H1 (cell line): ENCODE data around the gene UCN. TPM values are rescaled to one million over a fixed set of nuclear protein-coding genes. Genes with fewer than 3 reads are reported as not detected.

Source experiments
- CTCF ChIA-PET: fragments of 300-600 bp; sonication (Branson Sonifier 250); formaldehyde crosslinking; loops from one replicate; lab custom pipeline; 2021; ENCODE audit not compliant: partially characterized antibody; lab: Charles Lee
- POLR2A ChIA-PET: fragments of 300-600 bp; sonication (Branson Sonifier 250); formaldehyde crosslinking; loops from one replicate; lab custom pipeline; 2021; ENCODE audit warnings: inconsistent platforms; ENCODE audit not compliant: partially characterized antibody; lab: Charles Lee
- DNase-seq, 2 experiments: peaks; one replicate each; pipeline versions ENCODE4 v3.0.0 to v3.0.0-alpha.2; 2010 to 2022; ENCODE audit warnings: low spot score in 2 of 2, low read depth in 1 of 2, mixed read lengths in 1 of 2
- FAIRE-seq: peaks from 2 replicates; lab custom pipeline; 2011; peaks lifted over from hg19 to GRCh38; lab: Jason Lieb, UNC
- H2AFZ ChIP-seq: 2 replicates; pipeline ENCODE4 v1.8.1; 2012; ENCODE audit warnings: low read length, inconsistent platforms
- H2AK5ac ChIP-seq: 2 replicates; pipeline ENCODE4 v1.6.1; 2013; ENCODE audit warnings: low read depth, low read length
- H2BK120ac ChIP-seq: replicated peaks from 2 replicates; pipeline ENCODE3; 2013; ENCODE audit warnings: low read depth, low read length, inconsistent platforms
- H2BK12ac ChIP-seq: 2 replicates; pipeline ENCODE4 v1.6.1; 2013; ENCODE audit warnings: low read depth, low read length
- H2BK15ac ChIP-seq: 2 replicates; pipeline ENCODE4 v1.6.1; 2013; ENCODE audit warnings: low read length
- H2BK20ac ChIP-seq: 2 replicates; pipeline ENCODE4 v1.6.1; 2013; ENCODE audit warnings: low read length
- H2BK5ac ChIP-seq: 2 replicates; pipeline ENCODE4 v1.6.1; 2013; ENCODE audit warnings: low read depth, low read length
- H3K14ac ChIP-seq: 2 replicates; pipeline ENCODE4 v1.6.1; 2013; ENCODE audit warnings: inconsistent platforms; ENCODE audit not compliant: insufficient read length
- H3K18ac ChIP-seq: 2 replicates; pipeline ENCODE4 v1.6.1; 2013; ENCODE audit warnings: low read length; ENCODE audit errors: extremely low read depth
- H3K23ac ChIP-seq: 2 replicates; pipeline ENCODE4 v1.6.1; 2013; ENCODE audit warnings: inconsistent platforms; ENCODE audit not compliant: insufficient read length
- H3K23me2 ChIP-seq: 2 replicates; pipeline ENCODE4 v1.6.1; 2013; ENCODE audit warnings: low read depth, low read length
- H3K27ac ChIP-seq: 2 replicates; pipeline ENCODE4 v1.6.1; 2011; ENCODE audit warnings: low read depth, low read length, inconsistent platforms
- H3K27me3 ChIP-seq, 4 experiments: replicated peaks in 1 of 4; 1 replicate in 1 of 4; 2 replicates in 3 of 4; pipeline versions ENCODE4 v1.6.1 to v1.8.1; 2011 to 2013; ENCODE audit warnings: low read length in 3 of 4, mild to moderate bottlenecking in 3 of 4, inconsistent platforms in 2 of 4, mixed read lengths in 2 of 4, moderate library complexity in 1 of 4; ENCODE audit not compliant: control insufficient read depth in 3 of 4, insufficient read depth in 3 of 4; ENCODE audit errors: extremely low read depth in 1 of 4
- H3K36me3 ChIP-seq, 4 experiments: 2 replicates each; pipeline versions ENCODE4 v1.6.1 to v1.8.1; 2011 to 2013; ENCODE audit warnings: mild to moderate bottlenecking in 4 of 4, low read length in 3 of 4, moderate library complexity in 2 of 4, control low read depth in 1 of 4, inconsistent platforms in 1 of 4; ENCODE audit not compliant: insufficient read depth in 4 of 4, control insufficient read depth in 2 of 4
- H3K4ac ChIP-seq: replicated peaks from 2 replicates; pipeline ENCODE3; 2013; ENCODE audit warnings: low read length, low read depth, mixed read lengths, inconsistent platforms; ENCODE audit not compliant: insufficient read length
- H3K4me1 ChIP-seq, 4 experiments: replicated peaks in 1 of 4; 1 replicate in 1 of 4; 2 replicates in 3 of 4; pipeline versions ENCODE4 v1.6.1 to v1.8.1; 2011 to 2013; ENCODE audit warnings: low read length in 3 of 4, inconsistent platforms in 2 of 4, mixed read lengths in 1 of 4; ENCODE audit not compliant: insufficient read depth in 4 of 4, control insufficient read depth in 3 of 4
- H3K4me2 ChIP-seq, 2 experiments: 2 replicates each; pipeline versions ENCODE4 v1.6.1 to v1.8.1; 2011 to 2013; ENCODE audit warnings: low read depth in 2 of 2, low read length in 2 of 2, control low read depth in 1 of 2, inconsistent platforms in 1 of 2, mild to moderate bottlenecking in 1 of 2; ENCODE audit not compliant: insufficient read depth in 1 of 2
- H3K4me3 ChIP-seq, 4 experiments: fragments of 200-600, 300-600 bp in 1 of 4; sonication (generic), shearing (Covaris generic), sonication (Bioruptor Twin) in 1 of 4; 2 replicates each; pipeline versions ENCODE4 v1.5.1 to v1.8.1; 2011 to 2016; ENCODE audit warnings: low read length in 4 of 4, low read depth in 3 of 4, control low read depth in 2 of 4, inconsistent platforms in 2 of 4, mild to moderate bottlenecking in 2 of 4, mixed read lengths in 1 of 4, moderate library complexity in 1 of 4; ENCODE audit not compliant: insufficient read depth in 2 of 4; ENCODE audit errors: extremely low read depth in 1 of 4
- H3K56ac ChIP-seq: replicated peaks from 2 replicates; pipeline ENCODE3; 2013; ENCODE audit warnings: low read depth, mild to moderate bottlenecking, mixed read lengths, low read length, inconsistent platforms; ENCODE audit not compliant: insufficient read length
- H3K79me1 ChIP-seq: 2 replicates; pipeline ENCODE4 v1.6.1; 2013; ENCODE audit warnings: low read depth, low read length, control low read depth
- H3K79me2 ChIP-seq, 2 experiments: 2 replicates each; pipeline versions ENCODE4 v1.6.1 to v1.8.1; 2012 to 2013; ENCODE audit warnings: low read length in 2 of 2, mild to moderate bottlenecking in 2 of 2, inconsistent platforms in 1 of 2; ENCODE audit not compliant: insufficient read depth in 2 of 2, control insufficient read depth in 1 of 2
- H3K9ac ChIP-seq, 4 experiments: replicated peaks in 1 of 4; 1 replicate in 1 of 4; 2 replicates in 3 of 4; pipeline versions ENCODE4 v1.6.1 to v1.8.1; 2011 to 2013; ENCODE audit warnings: low read depth in 3 of 4, low read length in 3 of 4, control low read depth in 2 of 4, mild to moderate bottlenecking in 2 of 4, moderate library complexity in 2 of 4, inconsistent platforms in 1 of 4; ENCODE audit errors: extremely low read depth in 1 of 4
- H3K9me3 ChIP-seq, 2 experiments: 2 replicates each; pipeline versions ENCODE4 v1.6.1 to v1.8.1; 2012 to 2013; ENCODE audit warnings: mild to moderate bottlenecking in 2 of 2, moderate library complexity in 2 of 2, control low read depth in 1 of 2, inconsistent platforms in 1 of 2, low read depth in 1 of 2, low read length in 1 of 2, mixed read lengths in 1 of 2; ENCODE audit not compliant: insufficient read depth in 2 of 2
- H4K20me1 ChIP-seq, 2 experiments: replicated peaks in 1 of 2; 2 replicates each; pipeline versions ENCODE3 to v1.8.1; 2011 to 2013; ENCODE audit warnings: inconsistent platforms in 2 of 2, low read length in 2 of 2, mild to moderate bottlenecking in 1 of 2; ENCODE audit not compliant: insufficient read depth in 2 of 2, control insufficient read depth in 1 of 2
- H4K5ac ChIP-seq: 2 replicates; pipeline ENCODE4 v1.6.1; 2013; ENCODE audit warnings: low read length, low read depth, mixed read lengths, inconsistent platforms; ENCODE audit not compliant: insufficient read length
- H4K8ac ChIP-seq: 2 replicates; pipeline ENCODE4 v1.8.0; 2013; ENCODE audit warnings: mild to moderate bottlenecking, moderate library complexity, low read length, inconsistent platforms; ENCODE audit not compliant: insufficient read depth; ENCODE audit errors: extremely low read depth
- H4K91ac ChIP-seq: replicated peaks from 2 replicates; pipeline ENCODE3; 2013; ENCODE audit warnings: low read length, mixed read lengths, inconsistent platforms; ENCODE audit not compliant: insufficient read length
- FOSL1 ChIP-seq: IDR thresholded peaks from 2 replicates; pipeline ENCODE4 v1.6.1; 2011; ENCODE audit warnings: mild to moderate bottlenecking, low read depth, low read length, moderate library complexity; ENCODE audit not compliant: insufficient read depth
- POU5F1 ChIP-seq: IDR thresholded peaks from 2 replicates; pipeline ENCODE4 v1.6.1; 2011; ENCODE audit warnings: low read depth, mild to moderate bottlenecking, low read length, moderate library complexity
- SIN3A ChIP-seq, 2 experiments: IDR thresholded peaks in 1 of 2; conservative IDR thresholded peaks in 1 of 2; 2 replicates each; pipeline ENCODE4 v1.6.1; 2011 to 2012; ENCODE audit warnings: low read length in 2 of 2, improper control_type of control experiment in 1 of 2, low read depth in 1 of 2, mild to moderate bottlenecking in 1 of 2
- SP2 ChIP-seq: IDR thresholded peaks from 2 replicates; pipeline ENCODE4 v1.6.1; 2012; ENCODE audit warnings: mild to moderate bottlenecking, low read length, inconsistent platforms
- WGBS, 2 experiments: shearing (Covaris generic) in 1 of 2; methylation state at CpG; one replicate each; pipeline versions ENCODE4 v1.1.6 to v1.1.7; 2013 to 2015; ENCODE audit warnings: low lambda C conversion rate in 2 of 2, mixed read lengths in 2 of 2, inconsistent platforms in 1 of 2, low coverage in 1 of 2, missing lambda C conversion rate in 1 of 2; ENCODE audit not compliant: insufficient replicate concordance in 2 of 2, insufficient coverage in 1 of 2, insufficient read length in 1 of 2; ENCODE audit errors: extremely low coverage in 1 of 2, missing lambda C conversion rate in 1 of 2; 5-methylcytosine and 5-hydroxymethylcytosine counted together
- polyA plus RNA-seq, 7 experiments: library from polyadenylated mRNA; depleted of rRNA in 3 of 7; stranded (reverse) in 5 of 7; unstranded in 2 of 7; fragments of >200 nt in 5 of 7; fragments of 200-250 nt in 2 of 7; gene quantifications; 1 replicate in 5 of 7; 2 replicates in 1 of 7; 4 replicates in 1 of 7; pipeline versions ENCODE4 v1.2.1 to v1.2.3, GENCODE V29; 2011 to 2013; ENCODE audit warnings: missing spikeins in 2 of 7, mixed read lengths in 2 of 7
- total RNA-seq: library from RNA; stranded (reverse); fragmentation: NEBNext Ultra II Directional; extraction: Animal tissue kit (Norgen Biotek cat#: 25700); gene quantifications from 2 replicates; pipeline ENCODE4 v1.2.1, GENCODE V29; 2021

The UCN gene
- total and polyA plus RNA-seq, 2 of the 8 experiments (the other 6 are each of a cell fraction or from before 2014, with no cell fraction given) = 0.35 TPM; not detected in 1

GRCh38 chr2:27270131-27270530 is 38.1 kb downstream of the UCN start:
- Histone ChIP-seq H3K27ac (no peak overlapping the region), H3K18ac (no peak overlapping the region), H3K27me3 (peaks cover 6 to 20% (median 15%) of the 10 kb centered on the region in 4 experiments), H3K9ac (no peak overlapping the region), H2BK20ac (no peak overlapping the region), H3K23me2 (no peaks in the 10 kb centered on the region), H3K4ac (no peak overlapping the region), H3K4me1 (peaks cover 0 to 3% (median 1%) of the 10 kb centered on the region in 4 experiments; a peak in 4 of 7 replicates), H4K20me1 (no peaks in the 10 kb centered on the region), H2AK5ac (no peak overlapping the region), H2BK120ac (no peak overlapping the region), H4K8ac (no peak overlapping the region), H3K4me3 (no peak overlapping the region), H2BK5ac (no peak overlapping the region), H2BK15ac (no peak overlapping the region), H4K91ac (no peak overlapping the region), H3K79me2 (no peaks in the 10 kb centered on the region), H3K9me3 (no peaks in the 10 kb centered on the region), H3K79me1 (no peaks in the 10 kb centered on the region), H3K36me3 (no peaks in the 10 kb centered on the region), H3K23ac (no peak overlapping the region), H3K4me2 (no peak overlapping the region), H3K14ac (no peak overlapping the region), H3K56ac (no peak overlapping the region), H4K5ac (no peak overlapping the region), H2BK12ac (no peak overlapping the region), H2AFZ (no peak overlapping the region)
- FAIRE-seq = no peak
- TF ChIP-seq SIN3A (conservative IDR thresholded peaks at IDR 0.05 in 1 of 2, IDR thresholded peaks at IDR 0.05 in 1 of 2; ENCODE audit: low read depth in 1 of 2, low read length in 2 of 2) (no peak), POU5F1 (no peak), FOSL1 (no peak), SP2 (no peak)
- WGBS, 2 experiments = 96% methylated on average over 3 of the region's 3 CpGs; no CpG with 5 or more reads in 1 of the 2 experiments
- ChIA-PET POLR2A (interaction anchor here (1.3 to 4.9 kb wide), 4 partner anchors 9 to 21 kb away, joined by 3 to 22 read pairs (median 5); partner anchors contain the start of gene TRIM54), CTCF (interaction anchor here (0.5 to 14.1 kb wide), 9 partner anchors 11 to 78 kb away, joined by 3 to 288 read pairs (median 4); partner anchors contain the start of genes DNAJC5G, TRIM54 and UCN)
- no peak for DNase-seq
